Measurements from ENCODE around the gene PRR7. TPM values are rescaled to one million over a fixed set of nuclear protein-coding genes. Genes with fewer than 3 reads are reported as not detected.

Gene PRR7
- total and polyA plus RNA-seq, 4 donors, result 0.17 to 1.4 (median 0.49) TPM

DNA sequence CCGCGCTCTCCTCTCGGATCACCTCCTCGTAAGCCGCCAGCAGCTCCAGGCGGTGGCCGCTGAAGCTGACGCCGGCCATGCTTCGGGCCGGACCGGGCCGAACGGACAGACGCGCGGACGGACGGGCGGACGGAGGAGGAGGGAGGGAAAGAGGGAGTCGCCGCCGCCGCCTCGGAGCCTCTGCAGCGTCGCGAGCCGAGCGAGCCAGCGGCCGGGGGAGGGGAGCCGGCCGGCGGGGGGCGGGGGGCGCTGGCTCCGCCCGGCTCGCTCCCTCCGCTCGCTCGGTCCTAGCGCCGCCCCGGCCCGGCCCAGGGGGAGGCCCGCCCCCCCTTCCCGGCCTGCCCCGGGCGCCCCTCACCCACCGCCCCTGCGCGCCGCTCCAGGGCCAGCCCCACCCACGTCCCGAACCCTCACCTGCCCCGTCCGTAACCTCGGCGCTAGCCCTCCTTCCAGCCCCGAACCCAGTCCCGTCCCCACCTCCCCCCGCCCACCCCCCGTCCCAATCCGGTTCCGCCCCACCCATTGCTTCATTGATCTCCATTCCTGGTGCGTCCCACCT, 26.9 kb downstream of the PRR7 start, which contains the start of gene DBN1:
DBN1 (minus strand) TSS at position 192 of the 559 bp plus-strand sequence; CDS start at position 79, 113 bp downstream.
- Histone ChIP-seq H3K9me3 (ENCODE audit: control insufficient read depth in 4 of 4, low read length in 3 of 4) (no peaks in the 10 kb centered on the region), H3K36me3 (ENCODE audit: control insufficient read depth in 4 of 4, insufficient read depth in 3 of 4, low read depth in 1 of 4, low read length in 3 of 4) (no peaks in the 10 kb centered on the region), H3K4me1 (ENCODE audit: control insufficient read depth in 4 of 4, insufficient read depth in 4 of 4, low read length in 3 of 4) (peaks cover 0 to 6% (median 3%) of the 10 kb centered on the region in 4 donors), H3K9ac (ENCODE audit: low read depth in 1 of 2, low read length in 2 of 2) (no peak within 1 kb of the TSS), H3K4me3 (ENCODE audit: low read depth in 1 of 3, low read length in 3 of 3) (peak within 1 kb of the TSS in 1 of 3 donors; percentile 57), H3K27ac (ENCODE audit: low read depth in 1 of 2, low read length in 2 of 2) (no peak within 1 kb of the TSS), H3K27me3 (ENCODE audit: control insufficient read depth in 4 of 4, insufficient read depth in 4 of 4, low read length in 3 of 4) (no peaks in the 10 kb centered on the region)
- no peak for DNase-seq (ENCODE audit: low spot score)
- WGBS, result 6% methylated on average over 68 of the region's 69 CpGs
- TF ChIP-seq, protein P1, sequence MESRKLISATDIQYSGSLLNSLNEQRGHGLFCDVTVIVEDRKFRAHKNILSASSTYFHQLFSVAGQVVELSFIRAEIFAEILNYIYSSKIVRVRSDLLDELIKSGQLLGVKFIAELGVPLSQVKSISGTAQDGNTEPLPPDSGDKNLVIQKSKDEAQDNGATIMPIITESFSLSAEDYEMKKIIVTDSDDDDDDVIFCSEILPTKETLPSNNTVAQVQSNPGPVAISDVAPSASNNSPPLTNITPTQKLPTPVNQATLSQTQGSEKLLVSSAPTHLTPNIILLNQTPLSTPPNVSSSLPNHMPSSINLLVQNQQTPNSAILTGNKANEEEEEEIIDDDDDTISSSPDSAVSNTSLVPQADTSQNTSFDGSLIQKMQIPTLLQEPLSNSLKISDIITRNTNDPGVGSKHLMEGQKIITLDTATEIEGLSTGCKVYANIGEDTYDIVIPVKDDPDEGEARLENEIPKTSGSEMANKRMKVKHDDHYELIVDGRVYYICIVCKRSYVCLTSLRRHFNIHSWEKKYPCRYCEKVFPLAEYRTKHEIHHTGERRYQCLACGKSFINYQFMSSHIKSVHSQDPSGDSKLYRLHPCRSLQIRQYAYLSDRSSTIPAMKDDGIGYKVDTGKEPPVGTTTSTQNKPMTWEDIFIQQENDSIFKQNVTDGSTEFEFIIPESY (IDR thresholded peaks at IDR 0.05), result no peak
- TF ChIP-seq, protein P2, sequence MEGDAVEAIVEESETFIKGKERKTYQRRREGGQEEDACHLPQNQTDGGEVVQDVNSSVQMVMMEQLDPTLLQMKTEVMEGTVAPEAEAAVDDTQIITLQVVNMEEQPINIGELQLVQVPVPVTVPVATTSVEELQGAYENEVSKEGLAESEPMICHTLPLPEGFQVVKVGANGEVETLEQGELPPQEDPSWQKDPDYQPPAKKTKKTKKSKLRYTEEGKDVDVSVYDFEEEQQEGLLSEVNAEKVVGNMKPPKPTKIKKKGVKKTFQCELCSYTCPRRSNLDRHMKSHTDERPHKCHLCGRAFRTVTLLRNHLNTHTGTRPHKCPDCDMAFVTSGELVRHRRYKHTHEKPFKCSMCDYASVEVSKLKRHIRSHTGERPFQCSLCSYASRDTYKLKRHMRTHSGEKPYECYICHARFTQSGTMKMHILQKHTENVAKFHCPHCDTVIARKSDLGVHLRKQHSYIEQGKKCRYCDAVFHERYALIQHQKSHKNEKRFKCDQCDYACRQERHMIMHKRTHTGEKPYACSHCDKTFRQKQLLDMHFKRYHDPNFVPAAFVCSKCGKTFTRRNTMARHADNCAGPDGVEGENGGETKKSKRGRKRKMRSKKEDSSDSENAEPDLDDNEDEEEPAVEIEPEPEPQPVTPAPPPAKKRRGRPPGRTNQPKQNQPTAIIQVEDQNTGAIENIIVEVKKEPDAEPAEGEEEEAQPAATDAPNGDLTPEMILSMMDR (IDR thresholded peaks at IDR 0.05; ENCODE audit: low read depth, low read length, missing input control), result no peak
- TF ChIP-seq, protein P3, sequence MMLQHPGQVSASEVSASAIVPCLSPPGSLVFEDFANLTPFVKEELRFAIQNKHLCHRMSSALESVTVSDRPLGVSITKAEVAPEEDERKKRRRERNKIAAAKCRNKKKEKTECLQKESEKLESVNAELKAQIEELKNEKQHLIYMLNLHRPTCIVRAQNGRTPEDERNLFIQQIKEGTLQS (IDR thresholded peaks at IDR 0.05), result no peak
- TF ChIP-seq RXRA (IDR thresholded peaks at IDR 0.05) (no peak), YY1 (IDR thresholded peaks at IDR 0.05) (no peak), EGR1 (IDR thresholded peaks at IDR 0.05; ENCODE audit: low read depth in 2 of 2) (no peak), FOXA1 (IDR thresholded peaks at IDR 0.05) (no peak), HNF4G (IDR thresholded peaks at IDR 0.05) (no peak), SP1 (IDR thresholded peaks at IDR 0.05) (no peak), HNF4A (conservative IDR thresholded peaks at IDR 0.05) (no peak), GABPA (IDR thresholded peaks at IDR 0.05 in 1 of 2, conservative IDR thresholded peaks at IDR 0.05 in 1 of 2) (no peak), NR2F2 (IDR thresholded peaks at IDR 0.05) (no peak)

DNA sequence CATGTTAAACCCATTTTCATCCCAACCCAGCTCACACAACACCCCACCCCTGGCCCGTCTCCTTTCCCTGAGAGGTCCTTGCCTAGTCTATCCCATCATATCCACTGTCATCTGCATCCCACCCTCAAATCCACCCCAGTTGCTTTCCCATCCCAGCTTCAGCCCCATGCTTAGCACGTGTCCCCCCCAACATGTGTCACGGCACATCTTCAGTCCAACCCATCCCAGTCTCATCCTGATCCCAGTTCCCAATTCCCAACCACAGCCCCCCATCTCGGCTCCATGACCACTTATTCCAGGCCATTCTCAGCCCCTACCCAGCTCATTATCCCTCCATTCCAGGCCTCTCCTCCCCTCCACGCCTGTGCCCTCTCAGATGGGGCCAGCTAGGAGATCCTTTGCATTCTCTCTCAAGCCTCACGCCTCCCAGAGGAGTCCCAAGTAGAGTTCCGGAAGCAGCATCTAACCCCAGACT, 27.4 kb downstream of the PRR7 start:
- Histone ChIP-seq H3K4me1 (ENCODE audit: control insufficient read depth in 4 of 4, insufficient read depth in 4 of 4, low read length in 3 of 4) (peaks cover 3 to 11% (median 5%) of the 10 kb centered on the region in 4 donors), H3K9ac (ENCODE audit: low read depth in 1 of 2, low read length in 2 of 2) (no peak overlapping the region), H3K27ac (ENCODE audit: low read depth in 1 of 2, low read length in 2 of 2) (no peak overlapping the region), H3K4me3 (ENCODE audit: low read depth in 1 of 3, low read length in 3 of 3) (no peak overlapping the region), H3K36me3 (ENCODE audit: control insufficient read depth in 4 of 4, insufficient read depth in 3 of 4, low read depth in 1 of 4, low read length in 3 of 4) (no peaks in the 10 kb centered on the region), H3K27me3 (ENCODE audit: control insufficient read depth in 4 of 4, insufficient read depth in 4 of 4, low read length in 3 of 4) (no peaks in the 10 kb centered on the region), H3K9me3 (ENCODE audit: control insufficient read depth in 4 of 4, low read length in 3 of 4) (no peaks in the 10 kb centered on the region)
- WGBS, result 76% methylated on average over 7 of the region's 7 CpGs
- DNase-seq (ENCODE audit: low spot score), result no peak
- no peak for TF ChIP-seq JUND (IDR thresholded peaks at IDR 0.05)
- no peak for TF ChIP-seq YY1 (IDR thresholded peaks at IDR 0.05)
- TF ChIP-seq, protein P2 (IDR thresholded peaks at IDR 0.05; ENCODE audit: low read depth, low read length, missing input control), result no peak
- TF ChIP-seq RAD21 (IDR thresholded peaks at IDR 0.05), result no peak
- TF ChIP-seq RXRA (IDR thresholded peaks at IDR 0.05), result no peak
- no peak for TF ChIP-seq FOXA1 (IDR thresholded peaks at IDR 0.05)

Measured in liver (tissue), 9 donors.